Muscle layer of duodenum (tissue), 2 donors: ENCODE data around the gene ABI3.

Experiments
- H3K27ac ChIP-seq: one replicate; pipeline ENCODE4 v1.7.0; 2013; ENCODE audit warnings: mild to moderate bottlenecking, low read length
- H3K27me3 ChIP-seq: one replicate; pipeline ENCODE4 v1.7.0; 2013; ENCODE audit warnings: low read depth, mild to moderate bottlenecking, control low read depth, low read length
- H3K36me3 ChIP-seq, 2 donors: one replicate each; pipeline ENCODE4 v1.7.0; 2013; ENCODE audit warnings: low read length in 2 of 2, control low read depth in 1 of 2, mild to moderate bottlenecking in 1 of 2; ENCODE audit not compliant: insufficient read depth in 2 of 2, control insufficient read depth in 1 of 2
- H3K4me1 ChIP-seq, 2 donors: one replicate each; pipeline ENCODE4 v1.7.0; 2013; ENCODE audit warnings: low read length in 2 of 2, mild to moderate bottlenecking in 2 of 2, control low read depth in 1 of 2, moderate library complexity in 1 of 2; ENCODE audit not compliant: insufficient read depth in 2 of 2, control insufficient read depth in 1 of 2
- H3K4me3 ChIP-seq, 2 donors: one replicate each; pipeline ENCODE4 v1.7.0; 2013; ENCODE audit warnings: low read length in 2 of 2, low read depth in 1 of 2, mild to moderate bottlenecking in 1 of 2
- H3K9me3 ChIP-seq, 2 donors: one replicate each; pipeline ENCODE4 v1.7.0; 2013; ENCODE audit warnings: low read length in 2 of 2, control low read depth in 1 of 2, mild to moderate bottlenecking in 1 of 2; ENCODE audit not compliant: control insufficient read depth in 1 of 2
- donor health status: healthy.

ABI3 gene

DNA sequence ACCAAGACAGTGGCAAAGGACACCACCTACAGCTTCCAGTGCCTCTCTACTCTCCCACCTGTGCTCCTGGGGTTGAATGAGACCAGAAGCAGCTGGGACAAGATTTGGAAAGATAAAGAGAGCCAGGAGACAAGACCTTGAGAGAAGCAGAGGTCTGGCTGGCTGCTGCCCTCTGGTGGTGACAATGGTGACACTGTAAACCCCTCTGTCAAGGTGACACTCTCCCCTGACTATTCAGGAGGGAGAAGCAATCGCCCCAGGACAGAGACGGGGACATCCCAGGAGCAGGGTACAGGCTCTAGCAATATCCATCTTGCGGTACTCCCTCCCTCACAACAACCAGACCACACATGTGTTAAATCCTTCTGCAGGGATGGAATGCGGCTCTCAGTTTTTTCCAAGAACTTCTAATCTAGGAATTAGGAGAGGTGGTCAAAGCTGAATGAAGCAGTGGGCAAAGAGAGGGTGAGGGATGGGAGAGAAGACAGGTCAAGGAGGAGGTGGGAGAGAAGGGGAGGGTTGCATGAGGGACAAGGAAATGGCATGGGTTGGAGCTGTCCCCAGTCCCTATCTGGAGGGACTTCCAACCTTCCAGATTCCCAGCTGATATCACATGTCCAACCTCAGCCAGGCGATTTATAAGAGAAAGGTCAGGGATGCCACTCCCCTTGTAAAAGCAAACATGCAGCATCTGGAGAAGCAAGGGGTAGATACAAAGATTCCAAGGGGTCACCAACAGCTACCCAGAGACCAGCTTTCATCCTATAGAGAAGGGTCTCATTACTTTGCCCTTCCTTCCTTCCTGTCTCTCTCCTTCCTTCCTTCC, 17.1 kb downstream of the ABI3 start:
- no peak overlapping the region for H3K4me3 ChIP-seq
- H3K27me3 ChIP-seq, result peaks cover 23% of the 10 kb centered on the region
- H3K4me1 ChIP-seq, result peaks cover 7 to 29% of the 10 kb centered on the region in 2 donors
- no peaks in the 10 kb centered on the region for H3K36me3 ChIP-seq
- H3K27ac ChIP-seq, result no peak overlapping the region
- no peaks in the 10 kb centered on the region for H3K9me3 ChIP-seq

DNA sequence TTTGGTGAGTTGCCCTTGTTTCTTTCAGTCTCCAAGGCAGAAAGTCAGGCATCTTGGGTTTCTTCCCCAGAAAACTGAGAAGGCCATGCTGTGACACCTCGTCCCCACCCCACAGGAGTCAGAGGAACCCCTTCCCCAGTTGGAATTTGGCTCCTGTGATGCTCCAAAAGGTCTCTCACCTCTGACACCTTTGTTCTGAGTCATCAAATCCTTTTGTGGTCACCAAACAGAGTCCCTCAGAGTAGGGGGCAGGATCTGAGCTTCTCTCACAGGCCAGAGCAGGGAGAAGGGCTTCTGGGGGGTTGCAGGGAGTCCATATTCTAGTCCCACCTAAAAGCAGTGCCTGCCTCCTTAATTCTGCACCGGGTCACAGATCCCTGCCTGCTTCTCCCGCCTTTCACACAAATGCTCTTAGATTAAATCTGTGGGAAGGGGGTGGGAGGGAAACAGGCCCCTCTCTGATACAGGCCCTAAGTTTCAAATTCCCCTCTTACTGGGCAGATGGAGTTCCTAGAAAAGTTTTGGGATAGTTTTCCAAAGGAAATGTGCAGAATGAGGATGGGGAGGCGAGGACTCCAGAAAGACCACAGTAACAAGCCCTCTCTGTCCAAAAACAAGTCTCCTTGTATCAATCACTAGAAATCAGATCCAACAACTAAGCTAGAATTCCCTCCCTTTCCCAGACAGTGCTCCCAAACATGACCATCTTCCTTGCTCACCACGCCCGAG, 18.7 kb downstream of the ABI3 start:
- Histone ChIP-seq H3K4me1 (peaks cover 7 to 19% of the 10 kb centered on the region in 2 donors), H3K9me3 (no peaks in the 10 kb centered on the region), H3K27me3 (peaks cover 23% of the 10 kb centered on the region), H3K4me3 (peak overlapping the region in 1 of 2 donors; percentile 87), H3K36me3 (no peaks in the 10 kb centered on the region), H3K27ac (no peak overlapping the region)

- no peaks in the 10 kb centered on the region for H3K36me3 ChIP-seq
- no peaks in the 10 kb centered on the region for H3K9me3 ChIP-seq
- H3K4me1 ChIP-seq, result peaks cover 7 to 19% of the 10 kb centered on the region in 2 donors
- no peak overlapping the region for H3K27ac ChIP-seq
- H3K27me3 ChIP-seq, result peaks cover 17% of the 10 kb centered on the region
- H3K4me3 ChIP-seq, result peak overlapping the region; percentile 76 to 87
Measured at GRCh38 chr17:49229805-49230600, 19.5 kb downstream of the ABI3 start.

GRCh38 chr17:49230636-49231562, 20.4 kb downstream of the ABI3 start, which contains the start of gene PHOSPHO1:
Gene PHOSPHO1 (minus strand): TSS chr17:49230787. CDS start chr17:49226691, 4,096 bp downstream.
- H3K27me3 ChIP-seq, result peaks cover 11% of the 10 kb centered on the region
- no peaks in the 10 kb centered on the region for H3K36me3 ChIP-seq
- no peak within 1 kb of the TSS for H3K27ac ChIP-seq
- peak within 1 kb of the TSS; percentile 76 to 87 for H3K4me3 ChIP-seq
- no peaks in the 10 kb centered on the region for H3K9me3 ChIP-seq
- H3K4me1 ChIP-seq, result peaks cover 7 to 19% of the 10 kb centered on the region in 2 donors

GRCh38 chr17:49231563-49231894, 21.0 kb downstream of the ABI3 start:
- peak overlapping the region; percentile 76 to 87 for H3K4me3 ChIP-seq
- H3K9me3 ChIP-seq, result no peaks in the 10 kb centered on the region
- peaks cover 11% of the 10 kb centered on the region for H3K27me3 ChIP-seq
- H3K36me3 ChIP-seq, result no peaks in the 10 kb centered on the region
- H3K4me1 ChIP-seq, result peaks cover 7 to 19% of the 10 kb centered on the region in 2 donors
- no peak overlapping the region for H3K27ac ChIP-seq

DNA sequence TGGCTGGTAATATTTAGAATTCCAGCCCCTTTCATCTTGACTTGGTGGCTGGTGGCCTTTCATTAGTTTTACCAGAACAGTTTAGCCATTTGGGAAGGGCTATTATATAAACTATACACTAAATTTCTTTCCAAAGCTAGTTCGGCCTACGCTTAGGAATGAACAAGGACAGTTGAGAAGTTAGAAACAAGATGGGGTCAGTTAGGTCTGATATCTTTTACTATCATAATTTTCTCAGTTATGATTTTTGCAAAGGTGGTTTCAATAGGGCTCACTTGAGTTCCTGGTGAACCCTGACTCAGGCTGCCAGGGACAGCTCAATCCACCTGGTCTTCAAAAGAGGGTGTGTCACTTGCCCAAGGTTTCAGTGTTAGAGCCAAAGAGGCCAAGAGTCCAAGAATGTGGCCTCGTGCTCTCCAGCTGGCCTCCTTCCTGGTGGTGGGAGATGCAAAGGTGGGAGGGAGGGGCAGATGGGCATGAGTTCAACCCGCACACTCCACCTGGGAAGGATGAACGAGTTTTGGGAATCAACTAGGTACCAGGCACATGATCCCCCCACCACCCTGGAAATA, 24.1 kb downstream of the ABI3 start:
- H3K4me1 ChIP-seq, result peaks cover 2 to 15% of the 10 kb centered on the region in 2 donors
- H3K27me3 ChIP-seq, result peaks cover 8% of the 10 kb centered on the region
- H3K36me3 ChIP-seq, result no peaks in the 10 kb centered on the region
- no peaks in the 10 kb centered on the region for H3K9me3 ChIP-seq
- H3K4me3 ChIP-seq, result no peak overlapping the region
- no peak overlapping the region for H3K27ac ChIP-seq

GRCh38 chr17:49235896-49236295, 25.4 kb downstream of the ABI3 start:
- H3K4me1 ChIP-seq, result peaks cover 0 to 11% of the 10 kb centered on the region in 2 donors
- no peaks in the 10 kb centered on the region for H3K36me3 ChIP-seq
- H3K9me3 ChIP-seq, result no peaks in the 10 kb centered on the region
- no peak overlapping the region for H3K27ac ChIP-seq
- H3K4me3 ChIP-seq, result no peak overlapping the region
- H3K27me3 ChIP-seq, result peaks cover 5% of the 10 kb centered on the region

- Histone ChIP-seq H3K9me3 (no peaks in the 10 kb centered on the region), H3K36me3 (no peaks in the 10 kb centered on the region), H3K4me1 (peaks cover 0 to 5% of the 10 kb centered on the region in 2 donors), H3K27me3 (no peaks in the 10 kb centered on the region), H3K4me3 (no peak overlapping the region), H3K27ac (no peak overlapping the region)
Measured at GRCh38 chr17:49239963-49240362, 29.5 kb downstream of the ABI3 start.

GRCh38 chr17:49240619-49241018, 30.1 kb downstream of the ABI3 start:
- Histone ChIP-seq H3K4me1 (peaks cover 0 to 5% of the 10 kb centered on the region in 2 donors), H3K36me3 (no peaks in the 10 kb centered on the region), H3K4me3 (no peak overlapping the region), H3K27me3 (no peaks in the 10 kb centered on the region), H3K27ac (no peak overlapping the region), H3K9me3 (no peaks in the 10 kb centered on the region)

- no peaks in the 10 kb centered on the region for H3K9me3 ChIP-seq
- H3K36me3 ChIP-seq, result no peaks in the 10 kb centered on the region
- H3K27ac ChIP-seq, result no peak overlapping the region
- peaks cover 0 to 5% of the 10 kb centered on the region in 2 donors for H3K4me1 ChIP-seq
- H3K4me3 ChIP-seq, result no peak overlapping the region
- H3K27me3 ChIP-seq, result no peaks in the 10 kb centered on the region
Measured at GRCh38 chr17:49241040-49241439, 30.5 kb downstream of the ABI3 start.
